Measurements from ENCODE around the gene CALD1. TPM values are rescaled to one million over a fixed set of nuclear protein-coding genes. Genes with fewer than 3 reads are reported as not detected.

CALD1 gene
- total RNA-seq, 2 experiments from 2014 or later = 0.33 TPM; not detected in 1

DNA sequence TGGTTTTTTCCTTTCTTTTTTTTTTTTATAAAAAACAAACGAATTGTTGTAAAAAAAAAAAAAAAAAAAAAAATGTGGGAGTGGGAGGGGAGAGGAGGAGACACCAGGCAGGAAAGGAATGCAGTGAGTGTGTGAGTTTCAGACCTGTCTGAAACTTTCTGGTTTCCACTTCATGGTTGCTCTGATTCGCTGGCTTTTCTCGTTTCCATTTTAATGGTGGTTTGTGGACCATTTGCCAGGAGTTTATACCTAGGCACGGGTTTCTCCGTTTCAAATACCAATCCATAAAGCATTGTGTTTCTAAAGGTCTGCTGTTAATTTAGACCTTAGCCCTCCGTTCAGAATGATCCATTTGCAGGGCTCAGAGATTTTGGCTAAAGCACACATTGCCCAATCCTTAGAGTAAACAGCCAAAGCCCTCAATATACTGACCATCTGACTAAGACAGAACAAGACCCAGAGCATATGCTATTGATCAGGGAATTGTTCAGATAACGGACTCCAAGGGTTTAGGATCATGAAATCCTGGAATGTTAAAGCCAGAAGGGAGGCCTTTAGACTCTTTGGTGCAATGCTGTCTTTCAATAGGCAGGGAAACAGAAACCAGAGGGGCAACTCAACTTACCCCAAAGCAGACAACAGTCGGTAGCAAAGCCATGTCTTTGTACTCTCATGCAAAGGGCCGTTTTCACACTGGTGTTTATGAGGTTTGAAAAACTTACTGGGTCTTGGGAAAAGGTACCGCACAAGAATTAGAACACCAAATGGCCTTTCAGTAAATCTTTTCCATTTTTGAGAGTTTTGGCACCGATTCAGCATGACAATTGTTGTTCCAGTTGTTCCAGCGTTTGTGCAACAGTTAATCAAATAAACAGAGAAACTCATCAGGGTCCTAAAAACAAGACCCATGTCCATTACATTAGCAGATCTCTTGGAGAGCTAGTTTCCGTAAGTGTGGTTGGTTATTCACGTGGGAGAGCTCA, 112.6 kb downstream of the CALD1 start:
- Histone ChIP-seq H3K9me3 (ENCODE audit: control insufficient read depth in 1 of 2, insufficient read depth in 1 of 2, low read length in 2 of 2) (peaks cover 7 to 14% of the 10 kb centered on the region in 2 experiments), H3K4me3 (ENCODE audit: low read length) (no peak overlapping the region), H3K27ac (ENCODE audit: low read depth in 1 of 2, low read length in 2 of 2) (no peak overlapping the region), H3K4me1 (ENCODE audit: insufficient read depth, low read length) (peaks cover 6% of the 10 kb centered on the region), H3K27me3 (ENCODE audit: control insufficient read depth in 1 of 2, insufficient read depth in 2 of 2, low read length in 2 of 2) (peaks cover 0 to 7% of the 10 kb centered on the region in 2 experiments), H3K36me3 (ENCODE audit: insufficient read depth, low read length) (no peaks in the 10 kb centered on the region)
- CTCF ChIA-PET = interaction anchor here (0.5 kb wide), 1 partner anchor 61 kb away, joined by 3 read pairs; no protein-coding TSS in a partner anchor
- TF ChIP-seq, protein P1, sequence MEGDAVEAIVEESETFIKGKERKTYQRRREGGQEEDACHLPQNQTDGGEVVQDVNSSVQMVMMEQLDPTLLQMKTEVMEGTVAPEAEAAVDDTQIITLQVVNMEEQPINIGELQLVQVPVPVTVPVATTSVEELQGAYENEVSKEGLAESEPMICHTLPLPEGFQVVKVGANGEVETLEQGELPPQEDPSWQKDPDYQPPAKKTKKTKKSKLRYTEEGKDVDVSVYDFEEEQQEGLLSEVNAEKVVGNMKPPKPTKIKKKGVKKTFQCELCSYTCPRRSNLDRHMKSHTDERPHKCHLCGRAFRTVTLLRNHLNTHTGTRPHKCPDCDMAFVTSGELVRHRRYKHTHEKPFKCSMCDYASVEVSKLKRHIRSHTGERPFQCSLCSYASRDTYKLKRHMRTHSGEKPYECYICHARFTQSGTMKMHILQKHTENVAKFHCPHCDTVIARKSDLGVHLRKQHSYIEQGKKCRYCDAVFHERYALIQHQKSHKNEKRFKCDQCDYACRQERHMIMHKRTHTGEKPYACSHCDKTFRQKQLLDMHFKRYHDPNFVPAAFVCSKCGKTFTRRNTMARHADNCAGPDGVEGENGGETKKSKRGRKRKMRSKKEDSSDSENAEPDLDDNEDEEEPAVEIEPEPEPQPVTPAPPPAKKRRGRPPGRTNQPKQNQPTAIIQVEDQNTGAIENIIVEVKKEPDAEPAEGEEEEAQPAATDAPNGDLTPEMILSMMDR (IDR thresholded peaks at IDR 0.05) = no peak
- Mint-ChIP-seq H3K36me3 (ENCODE audit: low read depth) (peaks cover 5% of the 10 kb centered on the region), H3K27me3 (peaks cover 26% of the 10 kb centered on the region), H3K4me1 (ENCODE audit: low read depth) (peaks cover 14% of the 10 kb centered on the region), H3K4me3 (no peak overlapping the region), H3K9me3 (peaks cover 15% of the 10 kb centered on the region), H3K27ac (no peak overlapping the region)
- ATAC-seq (ENCODE audit: poor library complexity) (no peak), DNase-seq (no peak)
- POLR2A ChIA-PET = no interaction called here
- intact Hi-C loops (cut with DNase I, micrococcal nuclease) = no loop called here

DNA sequence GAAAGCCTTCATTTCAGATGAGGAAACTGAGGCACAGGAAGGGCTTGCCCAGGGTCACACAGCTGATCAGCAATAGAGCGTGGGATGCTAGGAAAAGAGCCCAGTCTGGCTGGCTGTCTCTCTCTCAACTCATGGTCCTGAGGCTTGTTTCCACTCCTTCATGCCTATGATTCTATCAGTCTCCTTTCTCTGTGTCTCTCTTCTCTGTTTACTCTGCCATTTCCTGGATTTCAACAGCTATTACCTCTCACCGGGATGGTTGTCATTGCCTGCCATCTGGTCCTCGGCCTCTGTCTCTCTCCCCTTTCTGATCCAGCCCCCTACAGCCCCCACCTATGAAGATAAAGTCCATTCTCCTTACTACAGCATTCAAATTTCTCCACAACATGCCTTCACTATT, 113.5 kb downstream of the CALD1 start:
- DNase-seq (no peak), ATAC-seq (ENCODE audit: poor library complexity) (no peak)
- Histone ChIP-seq H3K9me3 (ENCODE audit: control insufficient read depth in 1 of 2, insufficient read depth in 1 of 2, low read length in 2 of 2) (peaks cover 12 to 14% of the 10 kb centered on the region in 2 experiments), H3K27ac (ENCODE audit: low read depth in 1 of 2, low read length in 2 of 2) (no peak overlapping the region), H3K27me3 (ENCODE audit: control insufficient read depth in 1 of 2, insufficient read depth in 2 of 2, low read length in 2 of 2) (peaks cover 0 to 7% of the 10 kb centered on the region in 2 experiments), H3K4me3 (ENCODE audit: low read length) (no peak overlapping the region), H3K4me1 (ENCODE audit: insufficient read depth, low read length) (peaks cover 4% of the 10 kb centered on the region), H3K36me3 (ENCODE audit: insufficient read depth, low read length) (no peaks in the 10 kb centered on the region)
- Mint-ChIP-seq H3K9me3 (peaks cover 15% of the 10 kb centered on the region), H3K36me3 (ENCODE audit: low read depth) (peaks cover 5% of the 10 kb centered on the region), H3K27ac (no peak overlapping the region), H3K27me3 (peaks cover 26% of the 10 kb centered on the region), H3K4me3 (no peak overlapping the region), H3K4me1 (ENCODE audit: low read depth) (peaks cover 5% of the 10 kb centered on the region)
- POLR2A ChIA-PET = no interaction called here
- TF ChIP-seq, protein P1 (IDR thresholded peaks at IDR 0.05) = no peak
- intact Hi-C loops (cut with DNase I, micrococcal nuclease) = no loop called here
- CTCF ChIA-PET = no interaction called here

DNA sequence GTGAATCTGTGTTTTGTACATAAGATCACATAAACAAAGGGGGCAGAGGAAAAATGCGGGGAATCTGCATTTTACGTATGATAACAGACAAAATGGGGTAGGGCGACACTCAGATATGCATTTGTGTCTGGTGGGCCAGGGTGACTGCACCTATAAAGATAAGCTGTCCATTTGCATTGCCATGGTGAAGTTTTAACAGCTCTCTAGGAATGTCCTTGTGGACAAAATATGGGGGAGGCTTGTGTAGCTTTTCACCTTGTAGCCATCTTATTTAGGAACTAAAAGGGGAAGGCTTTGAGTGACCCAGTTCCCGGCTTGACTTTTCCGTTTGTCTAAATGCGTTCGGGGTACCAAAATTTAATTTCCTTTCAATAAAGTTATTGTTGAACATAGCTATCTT, 114.5 kb downstream of the CALD1 start:
- Histone ChIP-seq H3K4me3 (ENCODE audit: low read length) (no peak overlapping the region), H3K4me1 (ENCODE audit: insufficient read depth, low read length) (peaks cover 4% of the 10 kb centered on the region), H3K27ac (ENCODE audit: low read depth in 1 of 2, low read length in 2 of 2) (no peak overlapping the region), H3K36me3 (ENCODE audit: insufficient read depth, low read length) (no peaks in the 10 kb centered on the region), H3K27me3 (ENCODE audit: control insufficient read depth in 1 of 2, insufficient read depth in 2 of 2, low read length in 2 of 2) (peaks cover 0 to 7% of the 10 kb centered on the region in 2 experiments), H3K9me3 (ENCODE audit: control insufficient read depth in 1 of 2, insufficient read depth in 1 of 2, low read length in 2 of 2) (peaks cover 12 to 14% of the 10 kb centered on the region in 2 experiments)
- H3K9me3 Mint-ChIP-seq = peaks cover 15% of the 10 kb centered on the region
- H3K4me1 Mint-ChIP-seq (ENCODE audit: low read depth) = peaks cover 5% of the 10 kb centered on the region
- ChIA-PET CTCF (no interaction called here), POLR2A (no interaction called here)
- peaks cover 26% of the 10 kb centered on the region for H3K27me3 Mint-ChIP-seq
- no peak for ATAC-seq (ENCODE audit: poor library complexity)
- no peak overlapping the region for H3K27ac Mint-ChIP-seq
- H3K36me3 Mint-ChIP-seq (ENCODE audit: low read depth) = peaks cover 5% of the 10 kb centered on the region
- no peak overlapping the region for H3K4me3 Mint-ChIP-seq
- TF ChIP-seq, protein P1 (IDR thresholded peaks at IDR 0.05) = no peak
- DNase-seq = no peak
- intact Hi-C loops (cut with DNase I, micrococcal nuclease) = no loop called here
